Measurements from ENCODE around the gene CLMP.

Gene CLMP

GRCh38 chr11:123183391-123184099 lies 11.5 kb downstream of the CLMP start (continued):
- TF ChIP-seq, protein P1, sequence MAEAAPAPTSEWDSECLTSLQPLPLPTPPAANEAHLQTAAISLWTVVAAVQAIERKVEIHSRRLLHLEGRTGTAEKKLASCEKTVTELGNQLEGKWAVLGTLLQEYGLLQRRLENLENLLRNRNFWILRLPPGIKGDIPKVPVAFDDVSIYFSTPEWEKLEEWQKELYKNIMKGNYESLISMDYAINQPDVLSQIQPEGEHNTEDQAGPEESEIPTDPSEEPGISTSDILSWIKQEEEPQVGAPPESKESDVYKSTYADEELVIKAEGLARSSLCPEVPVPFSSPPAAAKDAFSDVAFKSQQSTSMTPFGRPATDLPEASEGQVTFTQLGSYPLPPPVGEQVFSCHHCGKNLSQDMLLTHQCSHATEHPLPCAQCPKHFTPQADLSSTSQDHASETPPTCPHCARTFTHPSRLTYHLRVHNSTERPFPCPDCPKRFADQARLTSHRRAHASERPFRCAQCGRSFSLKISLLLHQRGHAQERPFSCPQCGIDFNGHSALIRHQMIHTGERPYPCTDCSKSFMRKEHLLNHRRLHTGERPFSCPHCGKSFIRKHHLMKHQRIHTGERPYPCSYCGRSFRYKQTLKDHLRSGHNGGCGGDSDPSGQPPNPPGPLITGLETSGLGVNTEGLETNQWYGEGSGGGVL (tag by site-specific recombination; IDR thresholded peaks at IDR 0.05), result no peak
- no peak for TF ChIP-seq ZNF121 (tag by site-specific recombination; IDR thresholded peaks at IDR 0.05)

- no peak overlapping the region for H3K4me3 ChIP-seq (ENCODE audit: low read depth, low read length)
- H3K27ac ChIP-seq (ENCODE audit: extremely low read depth, low read depth, low read length), result no peak overlapping the region
- TF ChIP-seq ZNF830 (tag by site-specific recombination; IDR thresholded peaks at IDR 0.05; ENCODE audit: low read depth), result no peak
- no peak for TF ChIP-seq KLF16 (tag by site-specific recombination; IDR thresholded peaks at IDR 0.05)
- TF ChIP-seq IKZF3 (tag by site-specific recombination; IDR thresholded peaks at IDR 0.05), result no peak
- no peak for TF ChIP-seq PATZ1 (tag by site-specific recombination; IDR thresholded peaks at IDR 0.05)
- no peak for TF ChIP-seq SALL2 (tag by site-specific recombination; IDR thresholded peaks at IDR 0.05; ENCODE audit: borderline replicate concordance)
- no peak for TF ChIP-seq ZNF777 (tag by site-specific recombination; IDR thresholded peaks at IDR 0.05; ENCODE audit: borderline replicate concordance)
- no peak for TF ChIP-seq ZBTB7A (tag by site-specific recombination; IDR thresholded peaks at IDR 0.05; ENCODE audit: low read depth)
- TF ChIP-seq ZNF623 (tag by site-specific recombination; IDR thresholded peaks at IDR 0.05), result no peak
- no peak for TF ChIP-seq ZNF223 (tag by site-specific recombination; IDR thresholded peaks at IDR 0.05)
- TF ChIP-seq, protein P2, sequence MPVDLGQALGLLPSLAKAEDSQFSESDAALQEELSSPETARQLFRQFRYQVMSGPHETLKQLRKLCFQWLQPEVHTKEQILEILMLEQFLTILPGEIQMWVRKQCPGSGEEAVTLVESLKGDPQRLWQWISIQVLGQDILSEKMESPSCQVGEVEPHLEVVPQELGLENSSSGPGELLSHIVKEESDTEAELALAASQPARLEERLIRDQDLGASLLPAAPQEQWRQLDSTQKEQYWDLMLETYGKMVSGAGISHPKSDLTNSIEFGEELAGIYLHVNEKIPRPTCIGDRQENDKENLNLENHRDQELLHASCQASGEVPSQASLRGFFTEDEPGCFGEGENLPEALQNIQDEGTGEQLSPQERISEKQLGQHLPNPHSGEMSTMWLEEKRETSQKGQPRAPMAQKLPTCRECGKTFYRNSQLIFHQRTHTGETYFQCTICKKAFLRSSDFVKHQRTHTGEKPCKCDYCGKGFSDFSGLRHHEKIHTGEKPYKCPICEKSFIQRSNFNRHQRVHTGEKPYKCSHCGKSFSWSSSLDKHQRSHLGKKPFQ (tag by site-specific recombination; IDR thresholded peaks at IDR 0.05), result no peak
- TF ChIP-seq GLI4 (tag by site-specific recombination; IDR thresholded peaks at IDR 0.05), result no peak
- TF ChIP-seq ZNF785 (tag by site-specific recombination; IDR thresholded peaks at IDR 0.05), result no peak
- no peak for TF ChIP-seq ZNF266 (tag by site-specific recombination; IDR thresholded peaks at IDR 0.05; ENCODE audit: low read depth)
- POLR2A ChIA-PET, result interaction anchor here (0.6 kb wide), 1 partner anchor 120 kb away, joined by 3 read pairs; the partner anchor contains the start of gene HSPA8
- no peaks in the 10 kb centered on the region for H3K9me3 ChIP-seq (ENCODE audit: control insufficient read depth, insufficient read depth, low read depth, low read length)
- CTCF ChIA-PET, result interaction anchor here (0.6 to 1.7 kb wide), 3 partner anchors 21 to 70 kb away, joined by 3 to 4 read pairs (median 4); no protein-coding TSS in a partner anchor
- no peaks in the 10 kb centered on the region for H3K4me1 ChIP-seq (ENCODE audit: control insufficient read depth, insufficient read depth, low read length)
- no peaks in the 10 kb centered on the region for H3K36me3 ChIP-seq (ENCODE audit: control insufficient read depth in 2 of 2, insufficient read depth in 1 of 2, low read length in 2 of 2)
These were observed 13.1 kb downstream of the CLMP start for GRCh38 chr11:123181767-123182500.

DNA sequence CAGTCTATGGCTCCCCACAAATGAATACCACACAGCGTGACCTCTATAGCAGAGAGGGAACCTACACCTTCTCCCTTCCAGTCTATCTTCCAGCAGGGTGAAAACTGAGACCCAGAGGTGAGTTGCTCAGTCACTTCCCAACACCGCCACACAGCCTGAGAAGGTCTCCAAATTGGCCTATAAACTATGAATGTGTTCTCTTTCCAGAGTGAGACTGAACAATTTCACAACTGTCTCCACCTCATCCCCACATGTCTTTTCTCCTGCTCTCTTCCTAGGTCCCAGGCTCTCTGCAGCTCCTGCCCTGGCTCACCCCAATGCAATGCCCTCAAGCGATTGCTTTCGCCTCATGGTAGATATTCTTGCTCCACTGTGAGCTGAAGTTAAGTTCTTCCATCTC lies 14.0 kb downstream of the CLMP start:
- Histone ChIP-seq H3K9me3 (ENCODE audit: control insufficient read depth, insufficient read depth, low read depth, low read length) (no peaks in the 10 kb centered on the region), H3K36me3 (ENCODE audit: control insufficient read depth in 2 of 2, insufficient read depth in 1 of 2, low read length in 2 of 2) (no peaks in the 10 kb centered on the region), H3K4me3 (ENCODE audit: low read depth, low read length) (no peak overlapping the region), H3K4me1 (ENCODE audit: control insufficient read depth, insufficient read depth, low read length) (no peaks in the 10 kb centered on the region), H3K27ac (ENCODE audit: extremely low read depth, low read depth, low read length) (no peak overlapping the region)
- ChIA-PET POLR2A (no interaction called here), CTCF (interaction anchor here (0.6 to 1.2 kb wide), 2 partner anchors 22 to 69 kb away, joined by 3 to 4 read pairs; no protein-coding TSS in a partner anchor)
- TF ChIP-seq ZNF223 (tag by site-specific recombination; IDR thresholded peaks at IDR 0.05), result no peak
- no peak for TF ChIP-seq ZFHX2 (tag by site-specific recombination; conservative IDR thresholded peaks at IDR 0.05)
- no peak for TF ChIP-seq ZNF513 (tag by site-specific recombination; IDR thresholded peaks at IDR 0.05)
- no peak for TF ChIP-seq ZNF335 (tag by site-specific recombination; conservative IDR thresholded peaks at IDR 0.05)
- TF ChIP-seq ZNF341 (tag by site-specific recombination; IDR thresholded peaks at IDR 0.05; ENCODE audit: low read depth), result no peak
- no peak for TF ChIP-seq ZNF529 (tag by site-specific recombination; IDR thresholded peaks at IDR 0.05; ENCODE audit: insufficient replicate concordance)
- no peak for TF ChIP-seq ZFP37 (tag by site-specific recombination; IDR thresholded peaks at IDR 0.05)
- TF ChIP-seq ZNF394 (tag by site-specific recombination; IDR thresholded peaks at IDR 0.05; ENCODE audit: borderline replicate concordance), result no peak
- TF ChIP-seq ZNF426 (tag by site-specific recombination; IDR thresholded peaks at IDR 0.05), result no peak
- TF ChIP-seq ZNF660 (tag by site-specific recombination; IDR thresholded peaks at IDR 0.05), result no peak
- TF ChIP-seq ZNF169 (tag by site-specific recombination; IDR thresholded peaks at IDR 0.05), result no peak
- no peak for TF ChIP-seq ZNF133 (tag by site-specific recombination; IDR thresholded peaks at IDR 0.05)
